Breast epithelium (tissue), 3 donors: ENCODE measurements around the gene DNASE1L1.

Experiments
- POLR2A ChIP-seq: fragments of 450-650 bp; IDR thresholded peaks from one replicate; pipeline ENCODE4 v1.6.1; 2016; ENCODE audit warnings: antibody characterized with exemption, mild to moderate bottlenecking, moderate library complexity
- POLR2AphosphoS5 ChIP-seq, 3 donors: sonication (generic); formaldehyde crosslinking; IDR thresholded peaks; one replicate each; pipeline ENCODE4 v1.6.1; 2017; ENCODE audit warnings: antibody characterized with exemption in 3 of 3
- TF ChIP-seq, protein P1 (sequence below), 3 donors: fragments of 450-650 bp; IDR thresholded peaks; one replicate each; pipeline ENCODE4 v1.5.1; 2016 to 2017; ENCODE audit warnings: antibody characterized with exemption in 3 of 3, mild to moderate bottlenecking in 3 of 3, moderate library complexity in 3 of 3

DNA sequence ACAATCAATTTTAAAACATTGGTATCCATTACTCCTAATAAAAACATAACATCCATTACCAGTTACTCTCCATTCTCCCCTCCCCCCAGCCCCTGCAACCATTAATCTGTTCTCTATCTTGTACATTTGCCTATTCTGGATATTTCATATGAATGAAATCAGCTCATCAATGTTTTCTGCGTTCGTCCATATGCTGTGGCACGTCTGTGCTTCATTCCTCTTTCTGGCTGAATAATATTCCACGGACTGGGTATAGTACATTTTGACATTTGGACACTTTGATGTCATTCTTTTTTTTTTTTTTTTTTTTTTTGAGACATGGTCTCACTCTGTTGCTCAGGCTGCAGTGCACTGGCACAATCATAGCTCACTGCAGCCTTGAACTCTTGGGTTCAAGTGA lies 5.2 kb downstream of the DNASE1L1 start:
- TF ChIP-seq, protein P1, sequence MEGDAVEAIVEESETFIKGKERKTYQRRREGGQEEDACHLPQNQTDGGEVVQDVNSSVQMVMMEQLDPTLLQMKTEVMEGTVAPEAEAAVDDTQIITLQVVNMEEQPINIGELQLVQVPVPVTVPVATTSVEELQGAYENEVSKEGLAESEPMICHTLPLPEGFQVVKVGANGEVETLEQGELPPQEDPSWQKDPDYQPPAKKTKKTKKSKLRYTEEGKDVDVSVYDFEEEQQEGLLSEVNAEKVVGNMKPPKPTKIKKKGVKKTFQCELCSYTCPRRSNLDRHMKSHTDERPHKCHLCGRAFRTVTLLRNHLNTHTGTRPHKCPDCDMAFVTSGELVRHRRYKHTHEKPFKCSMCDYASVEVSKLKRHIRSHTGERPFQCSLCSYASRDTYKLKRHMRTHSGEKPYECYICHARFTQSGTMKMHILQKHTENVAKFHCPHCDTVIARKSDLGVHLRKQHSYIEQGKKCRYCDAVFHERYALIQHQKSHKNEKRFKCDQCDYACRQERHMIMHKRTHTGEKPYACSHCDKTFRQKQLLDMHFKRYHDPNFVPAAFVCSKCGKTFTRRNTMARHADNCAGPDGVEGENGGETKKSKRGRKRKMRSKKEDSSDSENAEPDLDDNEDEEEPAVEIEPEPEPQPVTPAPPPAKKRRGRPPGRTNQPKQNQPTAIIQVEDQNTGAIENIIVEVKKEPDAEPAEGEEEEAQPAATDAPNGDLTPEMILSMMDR (IDR thresholded peaks at IDR 0.05) = no peak
- TF ChIP-seq POLR2A (no peak), POLR2AphosphoS5 (IDR thresholded peaks at IDR 0.05) (no peak)
